PC-3 (cell line): ENCODE results near the gene MARF1. TPM values are rescaled to one million over a fixed set of nuclear protein-coding genes. Genes with fewer than 3 reads are reported as not detected.

Experiments
- ATAC-seq: fragments of 200-7000 bp; cut with Tn5 transposase; 2 replicates; pipeline ENCODE4 v1.9.1; 2020; ENCODE audit warnings: mild to moderate bottlenecking, moderate library complexity
- BruUV-seq: library from RNA; stranded (reverse); fragments of 400-500 nt; replicated peaks from 2 replicates; lab custom pipeline; 2021; lab: Mats Ljungman, UMichigan
- CTCF ChIA-PET: fragments of 300-600 bp; sonication (Branson Sonifier 250); formaldehyde crosslinking; loops from one replicate; lab custom pipeline; 2022; ENCODE audit warnings: antibody characterized with exemption; lab: Charles Lee
- POLR2A ChIA-PET: fragments of 300-600 bp; sonication (Branson Sonifier 250); formaldehyde crosslinking; loops from one replicate; lab custom pipeline; 2022; ENCODE audit warnings: antibody characterized with exemption; ENCODE audit not compliant: unreplicated experiment; lab: Charles Lee
- DNase-seq: peaks from one replicate; pipeline ENCODE4 v3.0.0-alpha.2; 2015
- H2AFZ ChIP-seq: fragments of 300-600 bp; sonication (generic); 2 replicates; pipeline ENCODE4 v1.6.0; 2016; ENCODE audit warnings: antibody characterized with exemption, low read length
- H3F3A ChIP-seq: fragments of 300-600 bp; sonication (generic); one replicate; pipeline ENCODE4 v1.6.0; 2017; ENCODE audit warnings: antibody characterized with exemption, low read length, control low read depth, mild to moderate bottlenecking; ENCODE audit not compliant: unreplicated experiment
- H3K27ac ChIP-seq: fragments of 300-600 bp; sonication (generic); 2 replicates; pipeline ENCODE4 v1.5.1; 2016; ENCODE audit warnings: mild to moderate bottlenecking, low read length
- H3K27me3 ChIP-seq: fragments of 300-600 bp; sonication (generic); 2 replicates; pipeline ENCODE4 v1.6.1; 2016; ENCODE audit warnings: low read length, mixed read lengths
- H3K36me3 ChIP-seq: fragments of 300-600 bp; sonication (generic); 2 replicates; pipeline ENCODE4 v1.6.1; 2016; ENCODE audit warnings: low read depth, mixed run types, low read length, mixed read lengths
- H3K4me1 ChIP-seq: fragments of 300-600 bp; sonication (generic); 2 replicates; pipeline ENCODE4 v1.5.1; 2016; ENCODE audit warnings: low read length; ENCODE audit not compliant: insufficient read depth
- H3K4me2 ChIP-seq: fragments of 300-600 bp; sonication (generic); 2 replicates; pipeline ENCODE4 v1.6.0; 2016; ENCODE audit warnings: low read length
- H3K4me3 ChIP-seq: fragments of 300-600 bp; sonication (generic); 2 replicates; pipeline ENCODE4 v1.5.1; 2016; ENCODE audit warnings: mild to moderate bottlenecking, low read length, mixed read lengths
- H3K79me2 ChIP-seq: fragments of 300-600 bp; sonication (generic); 2 replicates; pipeline ENCODE4 v1.6.1; 2017; ENCODE audit warnings: low read length, mixed read lengths
- H3K9ac ChIP-seq: fragments of 300-600 bp; sonication (generic); 2 replicates; pipeline ENCODE4 v1.6.0; 2016; ENCODE audit warnings: mild to moderate bottlenecking, low read length
- H3K9me2 ChIP-seq: fragments of 300-600 bp; sonication (generic); replicated peaks from 2 replicates; pipeline ENCODE4 v1.6.1; 2016; ENCODE audit warnings: mixed run types, low read length, mixed read lengths
- H3K9me3 ChIP-seq: fragments of 300-600 bp; sonication (generic); 2 replicates; pipeline ENCODE4 v1.6.1; 2016; ENCODE audit warnings: low read length, mixed read lengths
- H4K20me1 ChIP-seq: fragments of 300-600 bp; sonication (generic); 2 replicates; pipeline ENCODE4 v1.6.1; 2016; ENCODE audit warnings: low read length, mixed read lengths
- EZH2 ChIP-seq: fragments of 300-600 bp; sonication (generic); IDR thresholded peaks from one replicate; pipeline ENCODE4 v1.6.1; 2017; ENCODE audit warnings: antibody characterized with exemption, mild to moderate bottlenecking, low read length; ENCODE audit not compliant: unreplicated experiment
- EZH2phosphoT487 ChIP-seq: fragments of 300-600 bp; sonication (generic); IDR thresholded peaks from 2 replicates; pipeline ENCODE4 v1.6.1; 2018; ENCODE audit warnings: mild to moderate bottlenecking, antibody characterized with exemption, low read length, borderline replicate concordance
- intact Hi-C: fragments of 100-400 bp; cut with micrococcal nuclease; formaldehyde crosslinking; loops from 2 replicates; pipeline ENCODE4 v1.9.0; 2023
- total RNA-seq: library from RNA; depleted of rRNA; stranded (reverse); fragments of >200 nt; gene quantifications from 2 replicates; pipeline ENCODE4 v1.2.3, GENCODE V29; 2014
- TF ChIP-seq, protein P1 (sequence below): fragments of 300-600 bp; sonication (generic); conservative IDR thresholded peaks from 2 replicates; pipeline ENCODE4 v1.5.1; 2017; ENCODE audit warnings: antibody characterized with exemption, low read depth, mild to moderate bottlenecking, low read length

The MARF1 gene
- total RNA-seq, 1 experiment from 2014 or later: 6.7 TPM

GRCh38 chr16:15602285-15603044, 40.5 kb downstream of the MARF1 start:
- H3K9me3 ChIP-seq: no peaks in the 10 kb centered on the region
- H3K9me2 ChIP-seq: no peaks in the 10 kb centered on the region
- no peaks in the 10 kb centered on the region for H3K27me3 ChIP-seq
- no peaks in the 10 kb centered on the region for H3K4me1 ChIP-seq
- CTCF ChIA-PET: no interaction called here
- intact Hi-C loops: no loop called here
- H3K27ac ChIP-seq: no peak overlapping the region
- ATAC-seq (no peak), DNase-seq (no peak)
- H3K36me3 ChIP-seq: peaks cover 7% of the 10 kb centered on the region
- H4K20me1 ChIP-seq: no peaks in the 10 kb centered on the region
- POLR2A ChIA-PET: no interaction called here
- H2AFZ ChIP-seq: no peak overlapping the region
- TF ChIP-seq, protein P1, sequence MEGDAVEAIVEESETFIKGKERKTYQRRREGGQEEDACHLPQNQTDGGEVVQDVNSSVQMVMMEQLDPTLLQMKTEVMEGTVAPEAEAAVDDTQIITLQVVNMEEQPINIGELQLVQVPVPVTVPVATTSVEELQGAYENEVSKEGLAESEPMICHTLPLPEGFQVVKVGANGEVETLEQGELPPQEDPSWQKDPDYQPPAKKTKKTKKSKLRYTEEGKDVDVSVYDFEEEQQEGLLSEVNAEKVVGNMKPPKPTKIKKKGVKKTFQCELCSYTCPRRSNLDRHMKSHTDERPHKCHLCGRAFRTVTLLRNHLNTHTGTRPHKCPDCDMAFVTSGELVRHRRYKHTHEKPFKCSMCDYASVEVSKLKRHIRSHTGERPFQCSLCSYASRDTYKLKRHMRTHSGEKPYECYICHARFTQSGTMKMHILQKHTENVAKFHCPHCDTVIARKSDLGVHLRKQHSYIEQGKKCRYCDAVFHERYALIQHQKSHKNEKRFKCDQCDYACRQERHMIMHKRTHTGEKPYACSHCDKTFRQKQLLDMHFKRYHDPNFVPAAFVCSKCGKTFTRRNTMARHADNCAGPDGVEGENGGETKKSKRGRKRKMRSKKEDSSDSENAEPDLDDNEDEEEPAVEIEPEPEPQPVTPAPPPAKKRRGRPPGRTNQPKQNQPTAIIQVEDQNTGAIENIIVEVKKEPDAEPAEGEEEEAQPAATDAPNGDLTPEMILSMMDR: no peak
- no peak for TF ChIP-seq EZH2phosphoT487
- H3K79me2 ChIP-seq: no peaks in the 10 kb centered on the region
- H3F3A ChIP-seq: no peaks in the 10 kb centered on the region
- no peak overlapping the region for H3K4me3 ChIP-seq
- no TSS peak for BruUV-seq
- no peak overlapping the region for H3K4me2 ChIP-seq
- no peak overlapping the region for H3K9ac ChIP-seq

GRCh38 chr16:15601212-15601879, 41.6 kb downstream of the MARF1 start:
- Histone ChIP-seq H3K9me2 (no peaks in the 10 kb centered on the region), H3K4me3 (no peak overlapping the region), H3K79me2 (no peaks in the 10 kb centered on the region), H3K4me1 (no peaks in the 10 kb centered on the region), H3K27ac (no peak overlapping the region), H2AFZ (no peak overlapping the region), H3K4me2 (no peak overlapping the region), H3K27me3 (no peaks in the 10 kb centered on the region), H3K36me3 (peaks cover 7% of the 10 kb centered on the region), H3F3A (no peaks in the 10 kb centered on the region), H3K9ac (no peak overlapping the region), H3K9me3 (no peaks in the 10 kb centered on the region), H4K20me1 (no peaks in the 10 kb centered on the region)
- ChIA-PET POLR2A (no interaction called here), CTCF (no interaction called here)
- TF ChIP-seq EZH2: no peak
- no peak for TF ChIP-seq EZH2phosphoT487
- TF ChIP-seq, protein P1: no peak
- intact Hi-C loops: no loop called here
- DNase-seq (no peak), ATAC-seq (no peak)
- no TSS peak for BruUV-seq
